HG02759 (cell line): Measurements from ENCODE around the gene IL6.
"Not testable (repeated sequence)": the region's sequence is repeated elsewhere in the genome, so short reads cannot be mapped to it uniquely, and the experiment has no call there.

Experiments used
- ATAC-seq: cut with Tn5 transposase; IDR thresholded peaks from one replicate; pipeline ENCODE4 v1.9.1; 2021; ENCODE audit warnings: mild to moderate bottlenecking, moderate library complexity; ENCODE audit not compliant: unreplicated experiment

The IL6 gene

GRCh38 chr7:22726907-22727713 lies at the start of gene IL6:
IL6 (plus strand) TSS chr7:22727200; CDS start chr7:22727263, 63 bp downstream.
- no peak for ATAC-seq

GRCh38 chr7:22677263-22677662 lies 49.7 kb upstream of the IL6 start:
- not testable (repeated sequence) for ATAC-seq

- ATAC-seq, result no peak
Measured at GRCh38 chr7:22677680-22678079, 49.3 kb upstream of the IL6 start.

- no peak for ATAC-seq
Measured at GRCh38 chr7:22680482-22680911, 46.5 kb upstream of the IL6 start.

- ATAC-seq, result no peak
Measured at GRCh38 chr7:22681312-22681711, 45.7 kb upstream of the IL6 start.

- ATAC-seq, result no peak
Measured at GRCh38 chr7:22681852-22682657, 44.9 kb upstream of the IL6 start.

GRCh38 chr7:22683379-22683778 lies 43.6 kb upstream of the IL6 start:
- no peak for ATAC-seq

- ATAC-seq, result no peak
Measured at GRCh38 chr7:22686620-22687019, 40.4 kb upstream of the IL6 start.

GRCh38 chr7:22688084-22688483 lies 38.9 kb upstream of the IL6 start:
- no peak for ATAC-seq

GRCh38 chr7:22688934-22689333 lies 38.1 kb upstream of the IL6 start:
- ATAC-seq, result not testable (repeated sequence)

- peak; percentile 42 for ATAC-seq
Measured at GRCh38 chr7:22694597-22695207, 32.3 kb upstream of the IL6 start.

GRCh38 chr7:22695476-22696132 lies 31.4 kb upstream of the IL6 start:
- no peak for ATAC-seq

- no peak for ATAC-seq
Measured at GRCh38 chr7:22696541-22697228, 30.3 kb upstream of the IL6 start.

- ATAC-seq, result no peak
Measured at GRCh38 chr7:22697322-22697859, 29.6 kb upstream of the IL6 start.

- peak; percentile 82 for ATAC-seq
Measured at GRCh38 chr7:22697876-22698606, 29.0 kb upstream of the IL6 start.

GRCh38 chr7:22698767-22699166 lies 28.2 kb upstream of the IL6 start:
- no peak for ATAC-seq

- no peak for ATAC-seq
Measured at GRCh38 chr7:22700559-22701002, 26.4 kb upstream of the IL6 start.

GRCh38 chr7:22702516-22702915 lies 24.5 kb upstream of the IL6 start:
- ATAC-seq, result no peak

- not testable (repeated sequence) for ATAC-seq
Measured at GRCh38 chr7:22703107-22703855, 23.7 kb upstream of the IL6 start.
